Measurements from ENCODE around the gene CMTM8.

DNA sequence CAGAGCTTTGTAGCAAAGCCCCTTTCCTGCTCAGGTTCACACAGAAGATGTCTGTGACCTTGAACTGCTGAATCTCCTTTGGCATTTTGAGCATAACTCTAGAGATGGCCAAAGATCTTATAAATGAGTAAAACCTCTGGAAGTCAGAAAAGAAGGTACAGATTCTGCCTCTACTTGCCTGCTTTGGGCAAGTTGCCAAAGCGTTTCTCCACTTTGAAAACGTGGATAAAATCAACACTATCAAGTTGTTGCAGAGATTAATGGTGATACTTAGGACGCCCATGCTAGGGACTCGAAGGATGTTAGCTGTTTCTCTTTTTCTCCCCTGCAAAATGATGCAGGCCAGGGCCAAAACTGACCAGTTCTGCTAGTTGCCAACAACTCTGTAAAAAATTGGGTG, 85.1 kb downstream of the CMTM8 start:
- TF ChIP-seq, protein P1, sequence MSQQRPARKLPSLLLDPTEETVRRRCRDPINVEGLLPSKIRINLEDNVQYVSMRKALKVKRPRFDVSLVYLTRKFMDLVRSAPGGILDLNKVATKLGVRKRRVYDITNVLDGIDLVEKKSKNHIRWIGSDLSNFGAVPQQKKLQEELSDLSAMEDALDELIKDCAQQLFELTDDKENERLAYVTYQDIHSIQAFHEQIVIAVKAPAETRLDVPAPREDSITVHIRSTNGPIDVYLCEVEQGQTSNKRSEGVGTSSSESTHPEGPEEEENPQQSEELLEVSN (IDR thresholded peaks at IDR 0.05): no peak
- TF ChIP-seq, protein P2, sequence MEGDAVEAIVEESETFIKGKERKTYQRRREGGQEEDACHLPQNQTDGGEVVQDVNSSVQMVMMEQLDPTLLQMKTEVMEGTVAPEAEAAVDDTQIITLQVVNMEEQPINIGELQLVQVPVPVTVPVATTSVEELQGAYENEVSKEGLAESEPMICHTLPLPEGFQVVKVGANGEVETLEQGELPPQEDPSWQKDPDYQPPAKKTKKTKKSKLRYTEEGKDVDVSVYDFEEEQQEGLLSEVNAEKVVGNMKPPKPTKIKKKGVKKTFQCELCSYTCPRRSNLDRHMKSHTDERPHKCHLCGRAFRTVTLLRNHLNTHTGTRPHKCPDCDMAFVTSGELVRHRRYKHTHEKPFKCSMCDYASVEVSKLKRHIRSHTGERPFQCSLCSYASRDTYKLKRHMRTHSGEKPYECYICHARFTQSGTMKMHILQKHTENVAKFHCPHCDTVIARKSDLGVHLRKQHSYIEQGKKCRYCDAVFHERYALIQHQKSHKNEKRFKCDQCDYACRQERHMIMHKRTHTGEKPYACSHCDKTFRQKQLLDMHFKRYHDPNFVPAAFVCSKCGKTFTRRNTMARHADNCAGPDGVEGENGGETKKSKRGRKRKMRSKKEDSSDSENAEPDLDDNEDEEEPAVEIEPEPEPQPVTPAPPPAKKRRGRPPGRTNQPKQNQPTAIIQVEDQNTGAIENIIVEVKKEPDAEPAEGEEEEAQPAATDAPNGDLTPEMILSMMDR (IDR thresholded peaks at IDR 0.05; ENCODE audit: control extremely low read depth in 1 of 3, insufficient read depth in 1 of 3, low read depth in 1 of 3, low read length in 3 of 3): no peak
- no peak for TF ChIP-seq NRF1 (IDR thresholded peaks at IDR 0.05; ENCODE audit: low read depth, low read length)
- no peak for TF ChIP-seq EZH2 (IDR thresholded peaks at IDR 0.05; ENCODE audit: low read depth, low read length, severe bottlenecking)
- no peak for TF ChIP-seq POLR2A (IDR thresholded peaks at IDR 0.05; ENCODE audit: control extremely low read depth in 1 of 2, low read depth in 2 of 2, low read length in 2 of 2)
- no peak for TF ChIP-seq RAD21 (IDR thresholded peaks at IDR 0.05 in 1 of 2, conservative IDR thresholded peaks at IDR 0.05 in 1 of 2; ENCODE audit: low read depth in 2 of 2, low read length in 2 of 2)
- no peak for TF ChIP-seq POU5F1 (IDR thresholded peaks at IDR 0.05; ENCODE audit: low read depth, low read length)
